Subcutaneous adipose tissue (tissue), 4 donors: ENCODE measurements around the gene CLEC2A. TPM values are rescaled to one million over a fixed set of nuclear protein-coding genes. Genes with fewer than 3 reads are reported as not detected.

ENCODE experiments used
- total RNA-seq, 4 donors: library from RNA; depleted of rRNA; stranded (reverse); fragments of >200 nt; gene quantifications; one replicate each; pipeline ENCODE4 v1.1.0, GENCODE V29; 2016
- TF ChIP-seq, protein P1 (sequence below): fragments of 450-650 bp; IDR thresholded peaks from one replicate; pipeline ENCODE4 v1.5.1; 2016; ENCODE audit warnings: low read depth, mild to moderate bottlenecking, control low read depth, antibody characterized with exemption, moderate library complexity

Gene CLEC2A
- total RNA-seq, 4 donors from 2014 or later, result not detected

DNA sequence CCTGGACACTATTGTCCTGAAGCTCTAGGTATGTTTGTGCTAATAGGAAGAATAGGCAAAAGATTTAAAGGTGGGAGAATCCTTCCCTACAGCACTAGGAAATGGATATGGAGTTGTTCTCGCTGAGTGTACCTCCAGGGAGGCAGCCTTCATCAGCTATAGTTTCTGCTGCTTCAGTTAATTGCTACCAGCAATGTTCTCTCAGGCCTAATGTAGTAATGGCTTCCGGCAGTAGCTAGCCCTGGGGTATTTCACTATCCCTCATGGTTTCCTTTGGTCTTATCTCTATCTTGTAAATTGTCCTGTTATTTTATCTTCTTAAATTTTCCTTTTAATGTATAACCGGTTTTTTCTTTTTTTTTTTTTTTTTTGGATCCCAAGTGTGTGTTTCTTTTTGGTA, 29.7 kb upstream of the CLEC2A start:
- TF ChIP-seq, protein P1, sequence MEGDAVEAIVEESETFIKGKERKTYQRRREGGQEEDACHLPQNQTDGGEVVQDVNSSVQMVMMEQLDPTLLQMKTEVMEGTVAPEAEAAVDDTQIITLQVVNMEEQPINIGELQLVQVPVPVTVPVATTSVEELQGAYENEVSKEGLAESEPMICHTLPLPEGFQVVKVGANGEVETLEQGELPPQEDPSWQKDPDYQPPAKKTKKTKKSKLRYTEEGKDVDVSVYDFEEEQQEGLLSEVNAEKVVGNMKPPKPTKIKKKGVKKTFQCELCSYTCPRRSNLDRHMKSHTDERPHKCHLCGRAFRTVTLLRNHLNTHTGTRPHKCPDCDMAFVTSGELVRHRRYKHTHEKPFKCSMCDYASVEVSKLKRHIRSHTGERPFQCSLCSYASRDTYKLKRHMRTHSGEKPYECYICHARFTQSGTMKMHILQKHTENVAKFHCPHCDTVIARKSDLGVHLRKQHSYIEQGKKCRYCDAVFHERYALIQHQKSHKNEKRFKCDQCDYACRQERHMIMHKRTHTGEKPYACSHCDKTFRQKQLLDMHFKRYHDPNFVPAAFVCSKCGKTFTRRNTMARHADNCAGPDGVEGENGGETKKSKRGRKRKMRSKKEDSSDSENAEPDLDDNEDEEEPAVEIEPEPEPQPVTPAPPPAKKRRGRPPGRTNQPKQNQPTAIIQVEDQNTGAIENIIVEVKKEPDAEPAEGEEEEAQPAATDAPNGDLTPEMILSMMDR, result no peak

DNA sequence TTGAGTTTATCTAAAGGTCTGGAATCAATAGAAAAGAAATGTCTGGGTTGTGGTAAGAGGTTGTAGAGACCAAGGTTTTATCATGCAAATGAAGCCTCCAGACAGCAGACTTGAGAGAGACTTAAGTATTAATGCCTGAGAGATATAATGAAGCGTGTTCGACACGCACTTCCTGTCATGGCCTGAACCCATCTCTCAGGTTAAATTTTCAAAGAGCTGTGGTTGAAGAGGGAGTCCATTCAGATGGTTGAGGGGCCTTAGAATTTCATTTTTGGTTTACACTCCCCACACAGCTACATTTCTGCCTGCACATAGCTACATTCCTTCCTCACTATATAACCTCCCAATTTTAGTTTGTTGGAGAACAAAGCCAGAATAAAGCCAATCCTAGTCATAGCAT, 28.9 kb upstream of the CLEC2A start:
- TF ChIP-seq, protein P1, result no peak

DNA sequence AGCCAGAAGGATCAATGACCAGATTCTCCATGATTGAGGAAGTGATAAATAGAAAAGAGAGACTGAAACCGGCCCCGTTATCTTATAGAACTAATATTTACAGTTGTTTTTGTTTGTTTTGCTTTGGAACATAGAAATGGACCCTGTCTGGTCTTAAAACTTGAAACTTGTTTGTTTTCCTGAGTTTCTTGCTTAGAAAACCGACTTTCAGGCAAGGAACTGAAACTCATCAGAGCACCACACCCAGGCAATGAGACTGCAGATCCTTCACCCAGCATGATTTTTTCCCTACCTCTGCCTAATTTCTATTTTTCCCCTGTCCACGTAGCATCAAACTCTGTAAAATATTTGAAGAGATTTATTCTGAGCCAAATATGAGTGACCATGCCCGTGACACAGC, 28.4 kb upstream of the CLEC2A start:
- TF ChIP-seq, protein P1, result no peak

DNA sequence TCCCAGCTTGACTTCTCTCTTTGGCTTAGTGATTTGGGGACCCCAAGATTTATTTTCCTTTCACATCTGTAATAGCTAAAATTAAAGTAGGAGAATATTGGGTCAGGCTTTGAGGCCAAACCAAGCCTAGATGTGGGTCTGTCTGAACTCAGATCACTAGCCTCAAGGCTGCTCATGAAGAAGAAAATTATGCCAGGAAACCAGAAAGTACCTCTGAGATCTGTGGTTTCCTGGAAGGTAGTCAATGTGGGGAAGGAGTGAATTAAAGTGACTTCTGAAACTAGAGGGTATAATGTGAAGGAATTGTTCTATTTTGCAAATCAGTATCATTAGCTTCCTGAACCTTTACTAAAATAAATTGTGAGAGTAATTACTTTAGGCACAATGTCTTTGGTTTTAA, 25.7 kb upstream of the CLEC2A start:
- TF ChIP-seq, protein P1, result no peak

DNA sequence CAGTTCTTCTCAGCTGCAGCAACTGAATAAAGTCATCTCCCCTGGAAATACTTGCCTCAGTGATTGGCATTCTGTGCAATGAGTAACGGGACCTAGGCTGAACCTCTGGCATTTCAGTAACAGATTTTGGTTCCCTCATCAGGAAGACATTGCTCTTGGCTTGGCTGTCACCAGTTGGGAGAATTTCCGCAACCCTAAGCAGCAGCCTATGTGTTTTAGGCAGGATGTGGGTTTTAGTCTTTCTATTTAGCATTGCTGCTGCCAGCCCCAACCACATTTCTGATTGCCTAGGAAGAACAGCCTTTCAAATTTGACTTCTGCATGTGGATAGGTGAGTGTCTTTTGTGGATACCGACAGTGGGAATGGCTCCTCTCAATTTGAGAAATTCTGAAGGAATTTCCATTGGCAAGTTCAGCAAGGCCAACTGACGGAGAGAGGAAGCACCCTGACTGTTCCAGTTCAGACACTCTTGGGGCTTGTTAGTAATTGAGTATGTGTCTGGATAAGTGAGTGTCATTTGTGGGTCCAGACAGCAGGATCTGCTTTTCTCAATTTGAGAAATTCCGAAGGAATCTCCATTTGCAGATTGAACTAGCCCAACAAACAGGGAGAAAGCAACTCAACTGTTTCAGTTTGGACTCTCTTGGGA, 19.0 kb upstream of the CLEC2A start:
- TF ChIP-seq, protein P1, result no peak

DNA sequence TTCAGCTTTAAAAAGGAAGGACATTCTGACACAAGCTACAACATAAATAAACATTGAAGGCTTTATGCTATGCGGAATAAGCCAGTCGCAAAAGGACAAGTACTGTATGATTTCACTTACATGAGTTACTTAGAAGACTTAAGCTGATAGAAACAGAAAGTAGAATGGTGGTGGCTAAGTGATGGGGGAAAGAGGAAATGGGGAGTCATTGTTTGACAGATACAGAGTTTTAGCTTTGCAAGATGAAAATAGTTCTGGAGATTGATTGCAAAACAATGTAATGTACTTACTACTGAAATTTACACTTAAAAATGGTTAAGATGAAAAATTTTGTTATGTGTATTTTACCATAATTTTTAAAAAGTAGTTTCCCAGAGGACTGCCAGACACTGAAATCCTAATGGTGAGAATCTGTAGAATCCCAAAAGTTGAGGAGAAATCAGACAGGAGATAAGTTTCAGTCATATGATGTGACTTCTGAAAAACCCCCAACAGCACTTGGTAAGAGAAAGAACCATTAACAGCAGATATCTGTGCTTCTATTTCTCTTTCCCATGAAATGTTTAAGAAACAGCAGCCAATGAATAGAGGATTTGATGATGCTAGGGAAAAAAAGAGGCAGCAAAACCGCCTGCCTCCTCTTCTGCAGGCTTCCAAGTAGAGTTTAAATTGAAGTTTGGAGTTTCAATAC, 16.6 kb upstream of the CLEC2A start:
- TF ChIP-seq, protein P1, result no peak

DNA sequence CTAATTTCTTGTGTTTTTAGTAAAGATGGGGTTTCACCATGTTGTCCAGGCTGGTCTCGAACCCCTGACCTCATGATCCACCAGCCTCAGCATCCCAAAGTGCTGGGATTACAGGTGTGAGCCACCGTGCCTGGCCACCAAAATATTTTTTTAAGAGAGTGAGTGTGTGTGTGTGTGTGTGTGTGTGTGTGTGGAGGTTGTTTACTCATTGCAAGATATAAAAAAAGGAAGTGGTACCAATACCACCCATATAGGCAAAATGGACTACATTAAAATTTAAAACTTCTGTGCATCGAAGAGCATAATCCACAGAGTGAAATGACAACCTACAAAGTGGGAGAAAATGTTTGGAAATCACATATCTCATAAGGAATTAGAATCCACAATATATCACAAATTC, 15.5 kb upstream of the CLEC2A start:
- TF ChIP-seq, protein P1, result no peak
